NCI-H748 (cell line): ENCODE data around the gene PIGV.
"Not testable (repeated sequence)": the region's sequence is repeated elsewhere in the genome, so short reads cannot be mapped to it uniquely, and the experiment has no call there.

ENCODE experiments used
- DNase-seq: peaks from one replicate; lab custom pipeline; 2025; ENCODE audit not compliant: unreplicated experiment; lab: John Stamatoyannopoulos, UW

PIGV gene

GRCh38 chr1:26791148-26791547, 3.4 kb downstream of the PIGV start:
- no peak for DNase-seq

- no peak for DNase-seq
Measured at GRCh38 chr1:26791626-26792025, 3.9 kb downstream of the PIGV start.

GRCh38 chr1:26792924-26793323, 5.2 kb downstream of the PIGV start:
- no peak for DNase-seq

- DNase-seq = no peak
Measured at GRCh38 chr1:26794391-26794790, 6.6 kb downstream of the PIGV start.

GRCh38 chr1:26797627-26798026, 9.9 kb downstream of the PIGV start:
- DNase-seq = no peak

GRCh38 chr1:26799479-26800142, 11.9 kb downstream of the PIGV start:
- no peak for DNase-seq

GRCh38 chr1:26803932-26804331, 16.2 kb downstream of the PIGV start:
- DNase-seq = not testable (repeated sequence)

- DNase-seq = peak; percentile 52
Measured at GRCh38 chr1:26810105-26810504, 22.4 kb downstream of the PIGV start.

GRCh38 chr1:26811057-26811456, 23.3 kb downstream of the PIGV start:
- DNase-seq = no peak

- no peak for DNase-seq
Measured at GRCh38 chr1:26811708-26812107, 24.0 kb downstream of the PIGV start.

- no peak for DNase-seq
Measured at GRCh38 chr1:26814377-26814776, 26.6 kb downstream of the PIGV start.

GRCh38 chr1:26814893-26815292, 27.1 kb downstream of the PIGV start:
- no peak for DNase-seq

GRCh38 chr1:26820784-26821269, 33.1 kb downstream of the PIGV start:
- no peak for DNase-seq

- no peak for DNase-seq
Measured at GRCh38 chr1:26822737-26823395, 35.1 kb downstream of the PIGV start.

- no peak for DNase-seq
Measured at GRCh38 chr1:26824731-26825130, 37.0 kb downstream of the PIGV start.

- DNase-seq = peak; percentile 63
Measured at GRCh38 chr1:26826261-26827105, 38.7 kb downstream of the PIGV start, which contains the start of gene ZDHHC18. ZDHHC18 (plus strand) TSS chr1:26826688; CDS start chr1:26826805, 117 bp downstream.

GRCh38 chr1:26827106-26827604, 39.4 kb downstream of the PIGV start:
- no peak for DNase-seq

- no peak for DNase-seq
Measured at GRCh38 chr1:26827663-26828062, 39.9 kb downstream of the PIGV start.

- DNase-seq = no peak
Measured at GRCh38 chr1:26828411-26828991, 40.8 kb downstream of the PIGV start.

GRCh38 chr1:26829184-26829911, 41.6 kb downstream of the PIGV start:
- DNase-seq = no peak
